Measurements from ENCODE around the gene EAF2.

EAF2 gene

GRCh38 chr3:121834671-121835464, at the start of gene EAF2, which contains the start of gene IQCB1:
EAF2 (plus strand) TSS chr3:121835209; CDS start chr3:121835286, 77 bp downstream.
IQCB1 (minus strand) TSS chr3:121835060; CDS start chr3:121828960, 6,100 bp downstream.
- ATAC-seq = peak; percentile 98
- H3K4me1 Mint-ChIP-seq = peaks cover 54% of the 10 kb centered on the region

GRCh38 chr3:121786485-121786884, 48.5 kb upstream of the EAF2 start:
- Mint-ChIP-seq H3K27me3 (no peaks in the 10 kb centered on the region), H3K4me3 (no peak overlapping the region), H3K9me3 (no peaks in the 10 kb centered on the region), H3K27ac (no peak overlapping the region), H3K4me1 (no peaks in the 10 kb centered on the region)
- no peak for ATAC-seq
- DNase-seq = no peak

More at GRCh38 chr3:121834671-121835464, at the start of gene EAF2, which contains the start of gene IQCB1:
- H3K4me3 Mint-ChIP-seq = peak within 1 kb of the TSS; percentile 87 to 91
- peak within 1 kb of the TSS; percentile 98 to 99 for H3K27ac Mint-ChIP-seq
- H3K9me3 Mint-ChIP-seq = no peaks in the 10 kb centered on the region
- peak; percentile 96 to 98 for DNase-seq
- H3K27me3 Mint-ChIP-seq = no peaks in the 10 kb centered on the region

GRCh38 chr3:121793078-121793477, 41.9 kb upstream of the EAF2 start:
- no peak for DNase-seq
- H3K27ac Mint-ChIP-seq = peak overlapping the region in 1 of 2 donors; percentile 31
- no peak overlapping the region for H3K4me3 Mint-ChIP-seq
- ATAC-seq = no peak
- no peaks in the 10 kb centered on the region for H3K9me3 Mint-ChIP-seq
- no peaks in the 10 kb centered on the region for H3K27me3 Mint-ChIP-seq
- no peaks in the 10 kb centered on the region for H3K4me1 Mint-ChIP-seq

- no peaks in the 10 kb centered on the region for H3K9me3 Mint-ChIP-seq
- H3K27ac Mint-ChIP-seq = no peak overlapping the region
- DNase-seq (no peak), ATAC-seq (no peak)
- H3K27me3 Mint-ChIP-seq = no peaks in the 10 kb centered on the region
- no peaks in the 10 kb centered on the region for H3K4me1 Mint-ChIP-seq
- no peak overlapping the region for H3K4me3 Mint-ChIP-seq
These were observed 40.6 kb upstream of the EAF2 start for GRCh38 chr3:121794264-121794983.

- Mint-ChIP-seq H3K27ac (no peak overlapping the region), H3K27me3 (no peaks in the 10 kb centered on the region), H3K9me3 (no peaks in the 10 kb centered on the region), H3K4me3 (no peak overlapping the region), H3K4me1 (no peaks in the 10 kb centered on the region)
- ATAC-seq (no peak), DNase-seq (no peak)
These were observed 38.0 kb upstream of the EAF2 start for GRCh38 chr3:121796970-121797369.

- H3K4me1 Mint-ChIP-seq = peaks cover 4% of the 10 kb centered on the region
- DNase-seq (no peak), ATAC-seq (no peak)
- H3K27me3 Mint-ChIP-seq = no peaks in the 10 kb centered on the region
- no peaks in the 10 kb centered on the region for H3K9me3 Mint-ChIP-seq
- no peak overlapping the region for H3K4me3 Mint-ChIP-seq
- H3K27ac Mint-ChIP-seq = no peak overlapping the region
These were observed 34.1 kb upstream of the EAF2 start for GRCh38 chr3:121800906-121801305.

GRCh38 chr3:121803771-121804320, 31.2 kb upstream of the EAF2 start:
- H3K4me3 Mint-ChIP-seq = no peak overlapping the region
- H3K27me3 Mint-ChIP-seq = no peaks in the 10 kb centered on the region
- no peak for ATAC-seq
- DNase-seq = no peak
- H3K27ac Mint-ChIP-seq = no peak overlapping the region
- H3K9me3 Mint-ChIP-seq = no peaks in the 10 kb centered on the region
- H3K4me1 Mint-ChIP-seq = peaks cover 4% of the 10 kb centered on the region

GRCh38 chr3:121809249-121809648, 25.8 kb upstream of the EAF2 start:
- no peaks in the 10 kb centered on the region for H3K27me3 Mint-ChIP-seq
- no peak overlapping the region for H3K27ac Mint-ChIP-seq
- no peak overlapping the region for H3K4me3 Mint-ChIP-seq
- peak; percentile 65 for ATAC-seq
- no peaks in the 10 kb centered on the region for H3K9me3 Mint-ChIP-seq
- H3K4me1 Mint-ChIP-seq = peaks cover 12% of the 10 kb centered on the region
- no peak for DNase-seq

GRCh38 chr3:121817753-121818152, 17.3 kb upstream of the EAF2 start:
- Mint-ChIP-seq H3K27ac (no peak overlapping the region), H3K27me3 (no peaks in the 10 kb centered on the region), H3K9me3 (peaks cover 2 to 11% of the 10 kb centered on the region in 2 donors), H3K4me1 (peaks cover 35% of the 10 kb centered on the region), H3K4me3 (no peak overlapping the region)
- ATAC-seq (no peak), DNase-seq (no peak)

GRCh38 chr3:121818578-121818977, 16.4 kb upstream of the EAF2 start:
- H3K9me3 Mint-ChIP-seq = peaks cover 10 to 18% of the 10 kb centered on the region in 2 donors
- H3K4me1 Mint-ChIP-seq = peaks cover 30% of the 10 kb centered on the region
- peak overlapping the region in 1 of 2 donors; percentile 55 for H3K27ac Mint-ChIP-seq
- ATAC-seq = no peak
- no peaks in the 10 kb centered on the region for H3K27me3 Mint-ChIP-seq
- H3K4me3 Mint-ChIP-seq = no peak overlapping the region
- no peak for DNase-seq

GRCh38 chr3:121819236-121819635, 15.8 kb upstream of the EAF2 start:
- Mint-ChIP-seq H3K27ac (no peak overlapping the region), H3K4me3 (no peak overlapping the region), H3K27me3 (no peaks in the 10 kb centered on the region), H3K4me1 (peaks cover 23% of the 10 kb centered on the region), H3K9me3 (peaks cover 10 to 18% of the 10 kb centered on the region in 2 donors)
- DNase-seq (no peak), ATAC-seq (no peak)

- Mint-ChIP-seq H3K27ac (peak overlapping the region in 1 of 2 donors; percentile 22), H3K4me1 (peaks cover 8% of the 10 kb centered on the region), H3K4me3 (no peak overlapping the region), H3K27me3 (no peaks in the 10 kb centered on the region), H3K9me3 (peaks cover 10 to 18% of the 10 kb centered on the region in 2 donors)
- ATAC-seq = no peak
- DNase-seq = no peak
These were observed 13.4 kb upstream of the EAF2 start for GRCh38 chr3:121821421-121822199.

- no peaks in the 10 kb centered on the region for H3K27me3 Mint-ChIP-seq
- H3K9me3 Mint-ChIP-seq = peaks cover 10% of the 10 kb centered on the region in 2 donors
- DNase-seq (no peak), ATAC-seq (no peak)
- no peak overlapping the region for H3K4me3 Mint-ChIP-seq
- H3K27ac Mint-ChIP-seq = no peak overlapping the region
- H3K4me1 Mint-ChIP-seq = peaks cover 8% of the 10 kb centered on the region
These were observed 12.0 kb upstream of the EAF2 start for GRCh38 chr3:121822973-121823372.

GRCh38 chr3:121834157-121834670, 795 bp upstream of the EAF2 start:
- ATAC-seq = no peak
- Mint-ChIP-seq H3K27ac (peak overlapping the region; percentile 98 to 99), H3K27me3 (no peaks in the 10 kb centered on the region), H3K9me3 (no peaks in the 10 kb centered on the region), H3K4me1 (peaks cover 59% of the 10 kb centered on the region), H3K4me3 (peak overlapping the region; percentile 87 to 91)
- DNase-seq = peak in 1 of 2 donors; percentile 5

GRCh38 chr3:121835465-121835801, 424 bp downstream of the EAF2 start:
- ATAC-seq (peak; percentile 24), DNase-seq (no peak)
- peak overlapping the region; percentile 87 to 91 for H3K4me3 Mint-ChIP-seq
- peak overlapping the region; percentile 98 to 99 for H3K27ac Mint-ChIP-seq
- H3K27me3 Mint-ChIP-seq = no peaks in the 10 kb centered on the region
- H3K9me3 Mint-ChIP-seq = no peaks in the 10 kb centered on the region
- peaks cover 53% of the 10 kb centered on the region for H3K4me1 Mint-ChIP-seq

Measured in stimulated activated naive CD8-positive, alpha-beta T cell treated with anti-CD3 and anti-CD28 coated beads, Interleukin-15, amount 100 ng/mL, for 72 hours (primary cell).